K562 (cell line): ENCODE measurements around the gene PRR23E.

Experiments used
- ESRRA ChIP-seq: fragments of 450-650 bp; IDR thresholded peaks from 2 replicates; pipeline ENCODE4 v1.6.1; 2014; ENCODE audit warnings: low read depth, mild to moderate bottlenecking, moderate library complexity, borderline replicate concordance
- FOXK2 ChIP-seq, 2 experiments: fragments of 450-650 bp; IDR thresholded peaks in 1 of 2; conservative IDR thresholded peaks in 1 of 2; 2 replicates each; pipeline ENCODE4 v1.6.1; 2016; ENCODE audit warnings: low read depth in 2 of 2, mild to moderate bottlenecking in 1 of 2
- HDAC2 ChIP-seq: fragments of 450-650 bp; IDR thresholded peaks from 2 replicates; pipeline ENCODE4 v1.6.1; 2016; ENCODE audit warnings: mild to moderate bottlenecking
- HDAC6 ChIP-seq: IDR thresholded peaks from 2 replicates; pipeline ENCODE4 v1.6.1; 2012; ENCODE audit warnings: low read depth, mild to moderate bottlenecking, control low read depth, inconsistent platforms, low read length, moderate library complexity
- MAFK ChIP-seq: IDR thresholded peaks from 2 replicates; pipeline ENCODE4 v1.6.1; 2011; ENCODE audit warnings: low read length, improper control_type of control experiment
- NCOA1 ChIP-seq: fragments of 450-650 bp; IDR thresholded peaks from 2 replicates; pipeline ENCODE4 v1.6.1; 2016; ENCODE audit warnings: low read depth
- POLR2A ChIP-seq: fragments of 450-650 bp; conservative IDR thresholded peaks from 2 replicates; pipeline ENCODE4 v1.6.1; 2016
- TF ChIP-seq, protein P1 (sequence below), 3 experiments: IDR thresholded peaks in 2 of 3; conservative IDR thresholded peaks in 1 of 3; 2 replicates each; pipeline ENCODE4 v1.5.1; 2011 to 2012; ENCODE audit warnings: low read length in 3 of 3, mild to moderate bottlenecking in 3 of 3, control low read depth in 2 of 3, improper control_type of control experiment in 1 of 3, inconsistent platforms in 1 of 3, low read depth in 1 of 3, mixed read lengths in 1 of 3, moderate library complexity in 1 of 3; ENCODE audit not compliant: insufficient read depth in 2 of 3
- TF ChIP-seq, protein P2 (sequence below): sonication (generic); formaldehyde crosslinking; IDR thresholded peaks from 2 replicates; pipeline ENCODE4 v1.8.0; 2022; ENCODE audit warnings: mild to moderate bottlenecking, missing genetic modification reagents, borderline replicate concordance
- TF ChIP-seq, protein P3 (sequence below): fragments of 450-650 bp; IDR thresholded peaks from 2 replicates; pipeline ENCODE4 v1.6.1; 2014; ENCODE audit warnings: low read depth, mild to moderate bottlenecking, moderate library complexity, borderline replicate concordance
- TF ChIP-seq, protein P4 (sequence below): sonication (generic); formaldehyde crosslinking; IDR thresholded peaks from 2 replicates; pipeline ENCODE4 v1.8.1; 2022; ENCODE audit warnings: missing genetic modification reagents

DNA sequence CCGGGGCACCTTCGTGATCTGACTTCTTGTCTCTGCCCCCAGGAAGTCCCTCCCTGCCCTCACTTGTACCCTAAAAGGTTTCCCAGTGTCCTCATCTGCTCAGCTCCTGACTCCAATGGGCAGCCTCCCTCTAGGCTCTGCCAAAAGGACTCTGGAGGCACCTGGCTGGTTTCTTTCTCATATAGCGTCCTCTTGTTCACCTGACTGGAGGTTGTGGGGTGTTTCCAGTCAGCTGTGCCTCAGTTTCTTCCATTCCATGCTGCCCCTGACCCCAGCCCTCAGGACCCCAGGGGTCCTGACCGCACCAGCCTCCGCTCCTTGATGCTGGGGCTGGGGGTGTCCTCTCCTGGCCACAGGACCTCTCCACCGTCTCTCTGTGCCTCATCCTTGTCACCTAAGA is 2.5 kb downstream of the PRR23E start:
- TF ChIP-seq FOXK2 (conservative IDR thresholded peaks at IDR 0.05 in 1 of 2, IDR thresholded peaks at IDR 0.05 in 1 of 2; ENCODE audit: low read depth in 2 of 2) (no peak), ESRRA (no peak), HDAC2 (no peak), POLR2A (no peak), NCOA1 (no peak), MAFK (no peak), HDAC6 (no peak)
- TF ChIP-seq, protein P1, sequence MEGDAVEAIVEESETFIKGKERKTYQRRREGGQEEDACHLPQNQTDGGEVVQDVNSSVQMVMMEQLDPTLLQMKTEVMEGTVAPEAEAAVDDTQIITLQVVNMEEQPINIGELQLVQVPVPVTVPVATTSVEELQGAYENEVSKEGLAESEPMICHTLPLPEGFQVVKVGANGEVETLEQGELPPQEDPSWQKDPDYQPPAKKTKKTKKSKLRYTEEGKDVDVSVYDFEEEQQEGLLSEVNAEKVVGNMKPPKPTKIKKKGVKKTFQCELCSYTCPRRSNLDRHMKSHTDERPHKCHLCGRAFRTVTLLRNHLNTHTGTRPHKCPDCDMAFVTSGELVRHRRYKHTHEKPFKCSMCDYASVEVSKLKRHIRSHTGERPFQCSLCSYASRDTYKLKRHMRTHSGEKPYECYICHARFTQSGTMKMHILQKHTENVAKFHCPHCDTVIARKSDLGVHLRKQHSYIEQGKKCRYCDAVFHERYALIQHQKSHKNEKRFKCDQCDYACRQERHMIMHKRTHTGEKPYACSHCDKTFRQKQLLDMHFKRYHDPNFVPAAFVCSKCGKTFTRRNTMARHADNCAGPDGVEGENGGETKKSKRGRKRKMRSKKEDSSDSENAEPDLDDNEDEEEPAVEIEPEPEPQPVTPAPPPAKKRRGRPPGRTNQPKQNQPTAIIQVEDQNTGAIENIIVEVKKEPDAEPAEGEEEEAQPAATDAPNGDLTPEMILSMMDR (IDR thresholded peaks at IDR 0.05 in 2 of 3, conservative IDR thresholded peaks at IDR 0.05 in 1 of 3; ENCODE audit: insufficient read depth in 2 of 3, low read depth in 1 of 3, low read length in 3 of 3): no peak
- TF ChIP-seq, protein P2, sequence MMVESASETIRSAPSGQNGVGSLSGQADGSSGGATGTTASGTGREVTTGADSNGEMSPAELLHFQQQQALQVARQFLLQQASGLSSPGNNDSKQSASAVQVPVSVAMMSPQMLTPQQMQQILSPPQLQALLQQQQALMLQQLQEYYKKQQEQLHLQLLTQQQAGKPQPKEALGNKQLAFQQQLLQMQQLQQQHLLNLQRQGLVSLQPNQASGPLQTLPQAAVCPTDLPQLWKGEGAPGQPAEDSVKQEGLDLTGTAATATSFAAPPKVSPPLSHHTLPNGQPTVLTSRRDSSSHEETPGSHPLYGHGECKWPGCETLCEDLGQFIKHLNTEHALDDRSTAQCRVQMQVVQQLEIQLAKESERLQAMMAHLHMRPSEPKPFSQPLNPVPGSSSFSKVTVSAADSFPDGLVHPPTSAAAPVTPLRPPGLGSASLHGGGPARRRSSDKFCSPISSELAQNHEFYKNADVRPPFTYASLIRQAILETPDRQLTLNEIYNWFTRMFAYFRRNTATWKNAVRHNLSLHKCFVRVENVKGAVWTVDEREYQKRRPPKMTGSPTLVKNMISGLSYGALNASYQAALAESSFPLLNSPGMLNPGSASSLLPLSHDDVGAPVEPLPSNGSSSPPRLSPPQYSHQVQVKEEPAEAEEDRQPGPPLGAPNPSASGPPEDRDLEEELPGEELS: no peak
- TF ChIP-seq, protein P3, sequence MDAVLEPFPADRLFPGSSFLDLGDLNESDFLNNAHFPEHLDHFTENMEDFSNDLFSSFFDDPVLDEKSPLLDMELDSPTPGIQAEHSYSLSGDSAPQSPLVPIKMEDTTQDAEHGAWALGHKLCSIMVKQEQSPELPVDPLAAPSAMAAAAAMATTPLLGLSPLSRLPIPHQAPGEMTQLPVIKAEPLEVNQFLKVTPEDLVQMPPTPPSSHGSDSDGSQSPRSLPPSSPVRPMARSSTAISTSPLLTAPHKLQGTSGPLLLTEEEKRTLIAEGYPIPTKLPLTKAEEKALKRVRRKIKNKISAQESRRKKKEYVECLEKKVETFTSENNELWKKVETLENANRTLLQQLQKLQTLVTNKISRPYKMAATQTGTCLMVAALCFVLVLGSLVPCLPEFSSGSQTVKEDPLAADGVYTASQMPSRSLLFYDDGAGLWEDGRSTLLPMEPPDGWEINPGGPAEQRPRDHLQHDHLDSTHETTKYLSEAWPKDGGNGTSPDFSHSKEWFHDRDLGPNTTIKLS: no peak
- TF ChIP-seq, protein P4, sequence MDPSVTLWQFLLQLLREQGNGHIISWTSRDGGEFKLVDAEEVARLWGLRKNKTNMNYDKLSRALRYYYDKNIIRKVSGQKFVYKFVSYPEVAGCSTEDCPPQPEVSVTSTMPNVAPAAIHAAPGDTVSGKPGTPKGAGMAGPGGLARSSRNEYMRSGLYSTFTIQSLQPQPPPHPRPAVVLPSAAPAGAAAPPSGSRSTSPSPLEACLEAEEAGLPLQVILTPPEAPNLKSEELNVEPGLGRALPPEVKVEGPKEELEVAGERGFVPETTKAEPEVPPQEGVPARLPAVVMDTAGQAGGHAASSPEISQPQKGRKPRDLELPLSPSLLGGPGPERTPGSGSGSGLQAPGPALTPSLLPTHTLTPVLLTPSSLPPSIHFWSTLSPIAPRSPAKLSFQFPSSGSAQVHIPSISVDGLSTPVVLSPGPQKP (CRISPR knock-in tag): no peak
